HCT116 (cell line): ENCODE data around the gene CCDC102B.
"Not testable (repeated sequence)": the region's sequence is repeated elsewhere in the genome, so short reads cannot be mapped to it uniquely, and the experiment has no call there.

Experiments used
- EZH2 ChIP-seq: fragments of 200-600 bp; sonication (generic); IDR thresholded peaks from 2 replicates; pipeline ENCODE4 v1.6.1; 2017; ENCODE audit warnings: antibody characterized with exemption, mixed run types
- POLR2A ChIP-seq: IDR thresholded peaks from 2 replicates; pipeline ENCODE4 v1.7.0; 2011; ENCODE audit warnings: borderline replicate concordance; ENCODE audit not compliant: insufficient read depth, insufficient read length; ENCODE audit errors: extremely low read depth
- POLR2AphosphoS5 ChIP-seq: IDR thresholded peaks from 2 replicates; pipeline ENCODE4 v1.6.1; 2011; ENCODE audit warnings: mild to moderate bottlenecking, low read depth, low read length, moderate library complexity
- SIN3A ChIP-seq: IDR thresholded peaks from 2 replicates; pipeline ENCODE4 v1.6.1; 2012; ENCODE audit warnings: low read depth
- ZNF274 ChIP-seq: fragments of 200-500 bp; sonication (Bioruptor generic); IDR thresholded peaks from 2 replicates; pipeline ENCODE4 v1.6.1; 2014; ENCODE audit warnings: mild to moderate bottlenecking, low read depth, low read length, inconsistent platforms
- TF ChIP-seq, protein P1 (sequence below), 3 experiments: fragments of 200-600 bp in 1 of 3; sonication (generic) in 1 of 3; IDR thresholded peaks in 2 of 3; conservative IDR thresholded peaks in 1 of 3; 2 replicates each; pipeline ENCODE4 v1.5.1; 2012 to 2017; ENCODE audit warnings: low read depth in 2 of 3, low read length in 2 of 3, antibody characterized with exemption in 1 of 3, borderline replicate concordance in 1 of 3, control low read depth in 1 of 3, mild to moderate bottlenecking in 1 of 3, mixed read lengths in 1 of 3, mixed run types in 1 of 3, moderate library complexity in 1 of 3; ENCODE audit not compliant: insufficient read depth in 1 of 3

- not testable (repeated sequence) for TF ChIP-seq SIN3A, EZH2, POLR2AphosphoS5, POLR2A, ZNF274
- TF ChIP-seq, protein P1, sequence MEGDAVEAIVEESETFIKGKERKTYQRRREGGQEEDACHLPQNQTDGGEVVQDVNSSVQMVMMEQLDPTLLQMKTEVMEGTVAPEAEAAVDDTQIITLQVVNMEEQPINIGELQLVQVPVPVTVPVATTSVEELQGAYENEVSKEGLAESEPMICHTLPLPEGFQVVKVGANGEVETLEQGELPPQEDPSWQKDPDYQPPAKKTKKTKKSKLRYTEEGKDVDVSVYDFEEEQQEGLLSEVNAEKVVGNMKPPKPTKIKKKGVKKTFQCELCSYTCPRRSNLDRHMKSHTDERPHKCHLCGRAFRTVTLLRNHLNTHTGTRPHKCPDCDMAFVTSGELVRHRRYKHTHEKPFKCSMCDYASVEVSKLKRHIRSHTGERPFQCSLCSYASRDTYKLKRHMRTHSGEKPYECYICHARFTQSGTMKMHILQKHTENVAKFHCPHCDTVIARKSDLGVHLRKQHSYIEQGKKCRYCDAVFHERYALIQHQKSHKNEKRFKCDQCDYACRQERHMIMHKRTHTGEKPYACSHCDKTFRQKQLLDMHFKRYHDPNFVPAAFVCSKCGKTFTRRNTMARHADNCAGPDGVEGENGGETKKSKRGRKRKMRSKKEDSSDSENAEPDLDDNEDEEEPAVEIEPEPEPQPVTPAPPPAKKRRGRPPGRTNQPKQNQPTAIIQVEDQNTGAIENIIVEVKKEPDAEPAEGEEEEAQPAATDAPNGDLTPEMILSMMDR (IDR thresholded peaks at IDR 0.05 in 2 of 3, conservative IDR thresholded peaks at IDR 0.05 in 1 of 3; ENCODE audit: borderline replicate concordance in 1 of 3, insufficient read depth in 1 of 3, low read depth in 2 of 3, low read length in 2 of 3): not testable (repeated sequence)
Measured at GRCh38 chr18:68790290-68790689, 7.6 kb upstream of the CCDC102B start.
